ENCODE measurements around the gene SZT2.

GRCh38 chr1:43402089-43402865 is 12.6 kb downstream of the SZT2 start:
- TF ChIP-seq CTCF (conservative IDR thresholded peaks at IDR 0.05; ENCODE audit: low read depth, low read length) (no peak), EZH2 (IDR thresholded peaks at IDR 0.05; ENCODE audit: low read length, unreplicated experiment) (no peak), EZH2phosphoT487 (IDR thresholded peaks at IDR 0.05; ENCODE audit: borderline replicate concordance, low read length) (no peak)

All from PC-3 (cell line).